ENCODE results near the gene RCAN1. TPM values are rescaled to one million over a fixed set of nuclear protein-coding genes. Genes with fewer than 3 reads are reported as not detected.
A peak's percentile ranks its signal among the peaks of the same experiment; 100 is the strongest.
"Not testable (repeated sequence)": the region's sequence is repeated elsewhere in the genome, so short reads cannot be mapped to it uniquely, and the experiment has no call there.

The RCAN1 gene
- total RNA-seq, 1 donor from 2014 or later, result 36.0 TPM

DNA sequence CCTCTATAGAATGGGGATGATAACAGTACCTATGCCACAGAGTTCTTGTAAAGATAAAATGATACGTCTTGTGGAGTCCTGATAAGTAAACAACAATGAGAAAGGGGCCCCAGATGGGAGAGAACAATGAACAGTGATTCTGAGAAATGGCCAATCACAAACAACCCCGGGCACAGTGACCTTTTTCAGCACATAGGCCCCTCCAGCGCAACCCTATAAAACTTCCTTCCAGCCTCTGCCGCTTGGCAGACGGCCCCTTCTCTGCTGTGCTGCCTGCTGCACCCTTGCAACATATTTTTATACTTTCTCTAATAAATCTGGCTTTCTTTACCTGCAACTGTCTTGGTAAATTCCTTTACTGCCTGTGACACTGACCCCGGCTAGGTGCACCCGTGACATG lies 8.9 kb downstream of the RCAN1 start:
- intact Hi-C loops (cut with DNase I), result no loop called here
- ATAC-seq (ENCODE audit: poor library complexity) (no peak), DNase-seq (no peak)

DNA sequence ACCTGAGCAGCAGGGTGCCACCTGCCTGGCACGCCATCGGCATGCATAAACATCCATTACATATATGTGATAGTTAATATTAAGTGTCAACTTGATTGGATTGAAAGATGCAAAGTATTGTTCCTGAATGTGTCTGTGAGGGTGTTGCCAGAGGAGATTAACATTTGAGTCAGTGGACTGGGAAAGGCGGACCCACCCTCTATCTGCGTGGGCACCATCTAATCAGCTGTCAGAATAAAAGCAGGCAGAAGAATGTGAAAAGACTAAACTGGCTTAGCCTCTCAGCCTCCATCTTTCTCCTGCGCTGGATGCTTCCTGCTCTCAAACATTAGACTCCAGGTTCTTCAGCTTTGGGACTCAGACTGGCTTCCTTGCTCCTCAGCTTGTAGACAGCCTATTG lies 10.0 kb downstream of the RCAN1 start:
- intact Hi-C loops (cut with DNase I); ATAC-seq (ENCODE audit: poor library complexity): not testable (repeated sequence)

DNA sequence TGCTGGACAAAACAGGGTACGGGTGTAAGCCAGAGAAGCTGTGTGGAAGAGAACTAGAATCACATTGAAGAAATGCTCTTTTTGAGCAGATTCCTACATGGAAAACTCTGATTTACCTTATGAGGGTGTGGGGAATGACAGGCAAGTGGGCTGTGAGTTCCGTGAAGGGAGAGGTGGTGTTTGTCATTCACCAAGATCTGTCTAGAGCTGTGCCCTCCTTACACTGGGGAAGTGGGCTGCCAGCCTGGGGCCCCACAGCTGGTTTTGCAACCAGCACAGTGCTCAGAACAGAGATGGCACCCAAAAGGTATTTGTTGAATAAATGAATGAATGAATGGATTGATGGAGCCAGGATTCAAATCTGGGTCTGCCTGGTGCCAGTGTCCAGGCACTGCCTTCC lies 10.4 kb downstream of the RCAN1 start:
- ATAC-seq (ENCODE audit: poor library complexity) (no peak), DNase-seq (no peak)
- intact Hi-C loops (cut with DNase I), result no loop called here

More for the DNA sequence above, 10.0 kb downstream of the RCAN1 start:
- not testable (repeated sequence) for DNase-seq

DNA sequence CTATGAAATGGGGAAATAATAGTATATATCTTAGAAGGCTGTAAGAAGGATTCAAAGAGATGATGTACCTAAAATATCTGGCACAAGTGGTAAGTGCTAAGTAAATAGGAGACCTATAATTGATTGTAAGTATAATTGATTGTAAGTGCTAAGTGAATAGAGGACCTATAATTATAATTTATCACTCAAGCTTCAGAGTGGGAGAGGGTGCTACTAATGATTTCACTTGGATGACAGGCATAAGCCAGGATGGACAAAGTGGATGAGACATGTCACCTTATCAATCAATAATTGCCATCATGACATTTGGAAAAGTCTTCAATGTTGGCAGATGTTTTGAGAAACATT lies 11.2 kb downstream of the RCAN1 start:
- ATAC-seq (ENCODE audit: poor library complexity) (no peak), DNase-seq (no peak)
- intact Hi-C loops (cut with DNase I), result no loop called here

DNA sequence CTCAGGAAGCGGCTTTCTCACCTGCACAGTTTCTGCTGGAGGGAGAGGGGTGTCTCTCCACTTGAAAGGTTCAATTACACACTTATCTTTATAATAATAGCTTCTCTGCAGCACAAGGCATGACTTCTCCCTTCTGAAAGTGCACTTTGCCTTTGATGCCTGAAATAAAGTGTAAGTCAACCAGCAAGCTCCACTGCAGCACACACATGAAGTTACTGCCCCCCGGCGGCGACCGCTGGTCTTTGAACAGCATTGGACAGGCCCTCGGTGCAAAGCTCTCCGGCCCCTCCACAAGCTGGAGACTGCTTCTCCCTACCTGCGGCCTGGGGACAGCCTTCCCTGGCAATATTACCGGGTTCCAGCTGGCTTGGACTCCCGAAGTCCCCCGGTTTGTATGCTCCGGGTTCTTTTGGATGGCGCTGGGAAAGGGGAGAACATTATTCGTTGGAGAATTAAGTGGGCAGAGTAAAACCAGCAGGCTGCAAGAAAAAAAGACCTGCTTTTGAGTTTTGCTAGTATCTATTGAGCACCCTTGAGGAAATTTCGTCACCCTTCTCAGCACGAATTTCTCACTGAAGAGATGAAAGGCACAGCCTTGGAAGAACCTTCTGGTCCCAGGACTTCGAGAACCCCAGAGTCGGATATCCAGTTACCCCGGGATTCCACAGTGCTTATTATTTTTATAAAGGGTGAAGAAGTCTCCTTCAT lies 11.8 kb downstream of the RCAN1 start:
- ATAC-seq (ENCODE audit: poor library complexity) (peak; percentile 98), DNase-seq (peak; percentile 92)
- intact Hi-C loops (cut with DNase I), result no loop called here

DNA sequence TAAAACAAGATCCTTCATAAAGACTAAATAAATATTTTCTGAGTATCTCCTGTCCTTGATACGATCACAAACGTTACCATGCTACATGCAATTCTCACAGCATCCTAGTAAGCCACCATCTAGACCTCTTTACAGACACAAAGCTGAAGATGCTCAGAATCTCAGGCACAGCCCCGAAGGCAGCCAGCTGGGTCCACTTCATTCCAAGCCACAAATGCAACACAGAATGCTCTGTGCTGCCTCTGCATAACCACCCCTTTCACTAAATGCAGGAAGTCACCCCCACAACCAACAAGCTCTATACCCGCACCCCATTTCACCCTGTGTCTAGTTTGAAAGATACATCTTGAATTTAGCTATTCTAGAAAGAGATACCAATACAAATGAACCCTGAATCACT lies 12.9 kb downstream of the RCAN1 start:
- ATAC-seq (ENCODE audit: poor library complexity) (no peak), DNase-seq (no peak)
- intact Hi-C loops (cut with DNase I), result no loop called here

DNA sequence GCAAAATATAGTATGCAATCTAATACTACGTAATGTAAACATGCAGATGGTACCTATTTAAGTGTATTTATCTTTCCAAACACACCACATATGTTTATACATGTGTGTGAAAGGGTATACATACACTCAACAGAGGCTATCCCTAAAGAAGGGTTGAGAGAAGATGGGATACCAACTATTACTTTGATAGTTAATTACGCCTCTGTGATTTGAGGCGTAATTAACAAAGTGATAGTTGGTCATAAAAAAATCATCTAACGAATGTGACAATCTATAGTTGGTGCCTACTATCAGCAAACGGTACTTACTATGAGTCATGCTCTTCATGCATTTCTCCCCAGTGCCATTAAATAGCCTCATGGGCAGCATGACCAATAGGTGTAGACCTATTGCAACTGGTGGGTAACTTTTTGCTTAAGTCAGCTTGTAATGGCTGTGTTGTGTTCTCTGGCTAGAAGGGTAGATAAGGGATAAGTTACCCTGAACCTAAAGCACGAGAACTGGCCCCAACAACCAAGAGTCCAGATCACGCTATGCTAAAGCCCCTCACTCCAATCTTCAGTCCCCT lies 15.3 kb downstream of the RCAN1 start:
- intact Hi-C loops (cut with DNase I), result no loop called here
- no peak for DNase-seq
- no peak for ATAC-seq (ENCODE audit: poor library complexity)

DNA sequence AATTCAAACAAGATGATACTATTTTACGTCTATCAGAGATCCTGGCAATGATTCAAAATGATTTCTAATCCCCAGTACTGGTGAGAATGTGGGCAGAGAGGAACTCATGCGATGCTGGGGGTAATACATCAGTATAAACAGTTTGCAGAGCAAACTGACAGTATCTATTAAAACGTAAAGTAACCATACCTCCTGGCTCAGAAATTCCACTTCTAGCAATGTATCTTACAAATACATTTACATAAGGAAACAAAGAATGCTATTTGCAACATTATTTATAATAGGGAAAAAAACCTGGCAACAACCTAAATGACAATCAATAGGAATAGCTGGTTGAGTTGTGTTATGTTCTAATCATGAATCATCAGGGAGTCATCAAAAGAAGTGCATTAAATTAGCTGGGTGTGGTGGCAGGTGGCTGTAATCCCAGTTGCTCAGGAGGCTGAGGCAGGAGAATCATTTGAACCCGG lies 15.9 kb downstream of the RCAN1 start:
- DNase-seq (no peak), ATAC-seq (ENCODE audit: poor library complexity) (no peak)
- intact Hi-C loops (cut with DNase I), result no loop called here

DNA sequence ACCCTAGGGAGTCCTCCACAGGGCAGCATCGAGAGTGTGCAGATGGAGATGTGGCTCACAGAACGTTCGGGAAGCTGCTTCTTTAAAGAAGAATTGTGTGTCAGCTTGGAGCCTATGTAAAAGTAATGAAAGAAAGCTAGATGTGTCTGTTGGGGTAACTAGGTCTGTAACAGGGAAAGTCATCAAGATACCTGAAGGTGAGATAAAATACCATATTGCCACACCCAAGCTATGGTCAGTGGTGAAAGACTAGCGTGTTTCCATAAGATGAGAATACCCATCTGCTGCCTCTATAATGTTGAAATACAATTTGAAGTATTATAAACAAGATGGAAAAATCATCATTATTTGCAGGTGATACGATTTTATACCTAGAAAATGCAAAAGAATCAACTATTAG lies 17.5 kb downstream of the RCAN1 start:
- no peak for DNase-seq
- ATAC-seq (ENCODE audit: poor library complexity), result no peak
- intact Hi-C loops (cut with DNase I), result no loop called here

DNA sequence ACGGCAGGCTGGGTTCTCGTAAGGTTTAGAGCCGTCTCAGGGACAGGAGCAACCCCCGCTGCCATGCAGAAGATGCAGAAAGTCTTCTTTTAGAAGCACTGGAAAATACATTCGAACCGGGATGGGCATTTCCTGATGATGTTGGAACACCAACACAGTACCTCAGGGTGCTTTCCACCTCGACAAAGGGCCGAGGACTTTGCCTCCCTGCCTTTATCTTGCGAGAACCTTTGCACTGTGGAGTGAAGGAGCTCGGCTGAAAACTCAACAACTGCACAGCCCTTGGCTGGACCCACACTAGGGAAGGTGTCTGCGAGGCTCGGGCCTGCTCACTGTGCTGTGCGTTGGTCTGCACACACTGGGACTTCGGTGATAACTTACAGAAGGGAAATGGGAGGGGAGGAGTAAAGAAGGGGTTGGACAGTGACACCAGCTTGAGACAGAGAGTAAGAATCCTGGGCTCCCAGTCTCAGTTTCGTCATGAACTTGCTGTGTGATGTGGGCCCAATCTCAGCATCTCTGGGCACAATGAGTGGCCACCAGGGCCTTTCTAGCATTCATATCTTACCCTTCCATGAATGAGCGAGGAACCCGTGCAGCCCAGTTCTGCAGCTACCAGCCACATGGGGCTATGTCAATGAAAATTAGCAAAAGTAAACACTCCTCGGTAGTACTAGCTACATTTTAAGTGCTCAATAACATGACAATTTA lies 18.2 kb downstream of the RCAN1 start:
- no peak for ATAC-seq (ENCODE audit: poor library complexity)
- DNase-seq, result no peak
- intact Hi-C loops (cut with DNase I), result no loop called here

DNA sequence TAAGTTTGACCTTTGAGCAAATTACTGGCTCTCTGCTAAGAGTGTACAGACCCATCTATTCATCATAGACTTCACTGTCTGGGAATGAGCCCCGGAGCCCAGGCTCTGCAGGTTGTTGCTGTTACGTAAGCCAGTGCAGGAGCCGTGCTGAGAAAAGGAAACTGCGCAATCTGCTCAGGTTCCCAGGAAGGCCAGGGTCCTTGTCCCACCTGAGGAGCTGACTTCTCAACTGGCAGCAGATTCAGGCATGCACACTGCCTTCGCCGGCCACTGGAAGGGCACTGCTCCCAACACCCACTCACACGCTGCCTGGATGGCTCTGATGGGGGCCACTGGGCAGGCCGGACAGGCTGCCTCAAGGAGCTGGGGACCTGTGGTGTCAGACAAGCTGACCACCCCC lies 19.5 kb downstream of the RCAN1 start:
- intact Hi-C loops (cut with DNase I), result no loop called here
- no peak for ATAC-seq (ENCODE audit: poor library complexity)

DNA sequence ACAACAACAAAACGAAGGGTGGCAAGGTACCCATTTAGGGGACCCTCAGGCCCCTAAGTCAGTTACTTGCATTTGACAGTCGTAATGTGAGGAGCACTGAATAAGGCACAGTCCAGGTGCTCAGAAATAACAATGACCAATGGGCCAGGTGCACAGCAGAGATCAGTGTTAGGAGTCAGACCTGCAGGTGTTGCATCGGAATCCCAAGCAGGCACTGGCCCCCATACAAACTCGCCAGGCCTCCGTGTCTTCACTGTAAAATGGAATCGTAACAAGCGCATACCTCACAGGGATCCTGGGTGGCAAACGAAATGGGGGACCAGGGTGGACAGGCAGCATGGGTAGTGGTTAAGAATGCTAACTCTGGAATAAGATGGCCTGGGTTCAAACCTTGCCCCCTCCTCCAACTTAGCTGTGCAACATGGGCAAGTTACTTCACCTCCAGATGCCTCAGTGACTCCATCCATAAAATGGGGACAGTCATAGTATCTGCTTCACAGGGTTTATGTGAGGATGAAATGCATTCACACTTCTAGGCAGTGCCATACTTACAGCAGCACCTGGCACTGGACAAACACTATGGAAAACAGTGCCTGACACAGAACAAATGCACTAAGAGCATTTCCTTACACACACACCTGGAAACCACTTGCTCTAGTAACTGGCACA lies 20.2 kb downstream of the RCAN1 start:
- no peak for ATAC-seq (ENCODE audit: poor library complexity)
- no peak for DNase-seq
- intact Hi-C loops (cut with DNase I), result no loop called here

More for the DNA sequence above, 19.5 kb downstream of the RCAN1 start:
- no peak for DNase-seq

DNA sequence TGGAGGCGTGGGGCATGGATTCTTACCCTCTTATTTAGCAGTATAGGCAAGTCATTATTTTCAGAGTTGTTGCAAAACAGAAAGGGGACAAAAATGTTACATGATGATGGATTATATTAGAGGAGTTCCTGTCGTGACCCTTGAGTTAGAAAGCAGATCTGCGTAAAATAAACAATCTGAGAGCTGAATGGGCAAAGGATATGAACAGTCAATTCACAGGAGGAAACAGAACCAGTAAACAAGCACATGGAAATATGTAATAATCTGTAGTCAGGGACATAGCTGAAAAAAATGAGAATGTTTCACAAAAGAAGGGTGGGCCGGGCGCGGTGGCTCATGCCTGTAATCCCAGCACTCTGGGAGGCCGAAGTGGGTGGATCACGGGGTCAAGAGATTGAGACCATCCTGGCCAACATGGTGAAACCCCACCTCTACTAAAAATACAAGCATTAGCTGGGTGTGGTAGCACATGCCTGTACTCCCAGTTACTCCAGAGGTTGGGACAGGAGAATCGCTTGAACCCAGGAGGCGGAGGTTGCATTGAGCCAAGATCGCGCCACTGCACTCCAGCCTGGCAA lies 20.9 kb downstream of the RCAN1 start:
- intact Hi-C loops (cut with DNase I), result no loop called here
- DNase-seq (no peak), ATAC-seq (ENCODE audit: poor library complexity) (no peak)

DNA sequence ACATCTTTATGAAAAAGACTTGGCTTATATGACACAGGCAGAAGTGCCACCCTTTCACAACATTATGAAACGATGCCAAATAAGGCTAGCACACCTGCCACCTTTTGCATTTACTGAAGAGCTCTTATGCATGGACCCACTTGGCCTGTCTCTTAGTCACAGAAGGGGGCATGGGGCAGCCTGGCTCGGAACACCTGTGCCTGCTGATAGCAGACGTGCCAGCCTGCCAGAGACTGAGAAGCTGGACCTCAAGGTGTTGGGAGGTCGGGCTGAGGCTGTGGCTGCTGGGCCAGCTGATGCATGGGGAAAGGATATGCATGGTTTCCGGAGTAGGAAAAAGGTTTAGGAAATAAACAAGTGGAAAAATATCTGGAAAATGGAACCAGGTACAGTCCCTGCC lies 21.5 kb downstream of the RCAN1 start:
- intact Hi-C loops (cut with DNase I), result no loop called here
- DNase-seq (no peak), ATAC-seq (ENCODE audit: poor library complexity) (no peak)

DNA sequence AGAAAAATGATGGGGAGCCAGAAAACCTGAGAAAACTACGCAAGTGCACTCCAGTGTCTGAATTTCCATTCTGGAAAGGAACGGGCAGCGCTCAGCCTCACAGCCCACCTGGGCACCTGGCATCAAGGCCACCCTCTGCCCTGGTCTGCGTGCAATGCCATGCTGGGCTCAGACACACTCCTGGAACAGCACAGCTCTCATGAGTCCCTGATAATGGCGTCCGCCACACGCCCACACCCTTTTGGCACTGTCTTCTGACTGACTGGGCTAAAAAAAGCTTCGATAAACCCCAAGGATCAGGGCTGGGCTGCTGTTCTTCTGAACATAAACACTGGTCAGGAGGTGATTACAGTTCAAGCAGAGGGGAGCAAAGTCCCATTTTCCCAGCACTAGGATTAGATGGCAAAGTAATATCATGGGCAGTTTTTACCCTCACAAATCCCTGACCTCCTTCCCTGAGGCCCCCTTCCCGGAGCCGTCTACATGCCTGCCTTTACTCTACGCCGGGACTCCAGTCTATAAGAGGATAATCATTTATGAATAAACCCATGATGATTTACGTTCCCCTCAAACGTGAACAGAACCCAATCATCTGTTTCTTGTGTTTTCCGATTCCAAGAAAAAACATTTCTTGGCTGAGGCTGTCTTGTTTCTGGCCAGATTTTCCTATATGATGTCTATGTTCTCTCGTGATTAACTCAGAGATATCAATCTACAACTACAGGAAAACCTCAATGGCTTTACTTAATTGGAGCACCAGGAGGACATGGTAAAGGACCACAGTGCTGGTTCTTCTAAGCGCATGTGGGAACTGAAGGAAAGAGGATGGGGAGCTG lies 22.6 kb downstream of the RCAN1 start:
- peak; percentile 95 for ATAC-seq (ENCODE audit: poor library complexity)
- intact Hi-C loops (cut with DNase I), result no loop called here
- peak; percentile 77 for DNase-seq

DNA sequence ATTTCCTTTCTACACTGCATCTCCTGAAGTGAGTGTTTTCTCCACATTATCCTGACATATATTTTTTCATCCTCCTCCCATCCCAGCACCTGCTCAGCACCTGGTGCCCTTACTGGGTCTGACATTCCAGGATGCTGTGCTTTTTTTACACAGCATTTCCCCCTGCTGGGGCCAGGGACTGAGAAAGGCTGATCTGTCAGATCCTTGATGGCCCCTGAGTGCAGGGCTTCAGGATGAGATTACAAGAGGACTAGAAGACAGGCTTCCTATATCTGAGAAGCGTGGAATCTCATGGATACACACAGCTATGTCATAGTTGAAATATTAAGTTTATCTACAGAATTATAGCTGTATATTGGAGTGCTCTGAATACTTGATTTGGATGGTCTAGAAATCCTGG lies 24.4 kb downstream of the RCAN1 start:
- DNase-seq, result no peak
- intact Hi-C loops (cut with DNase I), result no loop called here
- no peak for ATAC-seq (ENCODE audit: poor library complexity)

DNA sequence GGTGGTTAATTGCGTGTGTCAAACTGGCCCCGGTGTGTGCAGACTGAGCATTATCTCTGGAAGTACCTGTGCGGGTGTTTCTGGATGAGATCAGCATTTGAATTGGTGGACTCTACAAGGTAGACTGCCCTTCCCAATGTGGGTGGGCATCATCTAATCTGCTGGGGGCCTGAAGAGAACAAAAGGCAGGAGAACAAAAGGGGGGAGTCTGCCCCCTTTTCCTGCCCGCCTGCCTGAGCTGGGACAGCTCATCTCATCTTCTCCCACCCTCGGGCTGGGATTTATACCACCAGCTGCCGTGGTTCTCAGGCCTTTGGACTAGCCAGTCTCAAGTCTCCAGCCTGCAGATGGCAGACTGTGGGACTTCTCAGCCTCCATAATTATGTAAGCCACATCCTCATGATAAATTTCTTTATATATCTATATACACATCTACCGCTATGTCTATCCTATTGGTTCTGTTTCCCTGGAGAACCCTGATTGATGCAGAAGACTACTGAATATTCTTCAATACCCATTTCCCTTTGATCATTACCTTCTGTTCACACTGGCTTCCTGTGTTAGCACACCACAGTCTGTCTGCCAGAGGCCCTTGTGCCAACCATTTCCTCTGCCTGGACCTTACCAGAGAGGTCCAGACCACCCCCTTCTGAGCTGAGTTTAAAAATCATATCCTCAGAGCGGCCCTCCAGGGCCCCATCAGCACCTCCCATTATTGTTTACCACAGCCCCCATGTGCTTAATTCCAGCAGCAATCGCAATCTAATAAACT lies 25.2 kb downstream of the RCAN1 start:
- no peak for DNase-seq
- intact Hi-C loops (cut with DNase I), result no loop called here

More for the DNA sequence above, 25.2 kb downstream of the RCAN1 start:
- ATAC-seq (ENCODE audit: poor library complexity), result no peak

Data from Right ventricle myocardium superior (tissue), 1 donor.